WTC11 (cell line): Measurements from ENCODE around the gene JAZF1.

Experiments used
- PRRX2 ChIP-seq: fragments of 250-450 bp; sonication (Bioruptor Pico); IDR thresholded peaks from 2 replicates; pipeline ENCODE4 v1.8.0; 2021; ENCODE audit warnings: mild to moderate bottlenecking
- RELA ChIP-seq: sonication (generic); formaldehyde crosslinking; IDR thresholded peaks from 2 replicates; pipeline ENCODE4 v1.8.1; 2022; ENCODE audit warnings: missing genetic modification reagents, mild to moderate bottlenecking, borderline replicate concordance
- SP1 ChIP-seq: sonication (generic); formaldehyde crosslinking; conservative IDR thresholded peaks from 2 replicates; pipeline ENCODE4 v1.8.1; 2022; ENCODE audit warnings: missing genetic modification reagents
- ZNF121 ChIP-seq: sonication (generic); formaldehyde crosslinking; IDR thresholded peaks from 2 replicates; pipeline ENCODE4 v1.8.0; 2023; ENCODE audit warnings: missing genetic modification reagents
- TF ChIP-seq, protein P1 (sequence below): fragments of 200-600 bp; IDR thresholded peaks from 2 replicates; pipeline ENCODE4 v1.8.0; 2022; ENCODE audit warnings: antibody characterized with exemption
- TF ChIP-seq, protein P2 (sequence below): sonication (generic); formaldehyde crosslinking; IDR thresholded peaks from 2 replicates; pipeline ENCODE4 v1.8.0; 2023; ENCODE audit warnings: missing genetic modification reagents, mild to moderate bottlenecking, borderline replicate concordance

DNA sequence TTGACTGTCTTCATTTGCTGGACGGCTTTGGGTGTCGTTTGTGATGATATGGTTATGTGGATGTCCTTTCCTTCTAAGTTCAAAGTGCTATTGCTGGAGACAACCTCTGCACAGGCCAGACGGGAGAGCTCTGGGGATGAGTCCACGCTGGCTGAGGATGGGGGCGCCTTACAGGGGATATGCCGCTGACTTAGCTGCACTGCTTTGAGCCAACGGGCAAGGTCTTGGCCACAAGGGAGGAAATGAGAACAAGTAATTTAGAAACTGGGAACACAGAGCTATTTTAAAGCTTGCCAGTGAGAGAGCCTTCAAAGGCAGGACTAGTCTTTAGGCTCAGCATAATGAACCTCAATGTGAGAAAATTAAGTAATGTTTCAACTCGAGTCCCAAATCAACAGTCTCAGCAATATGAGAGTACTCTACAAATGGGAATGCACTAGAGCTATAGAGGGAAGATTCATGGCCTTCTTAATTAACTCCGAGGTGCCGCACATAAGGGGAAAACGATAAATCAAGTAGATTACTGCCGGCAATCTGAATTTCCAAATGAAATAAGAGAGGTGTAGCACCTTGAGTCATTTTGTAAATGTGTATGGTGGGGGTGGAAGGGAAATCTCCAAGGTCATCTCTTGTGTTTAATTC, 209.3 kb downstream of the JAZF1 start:
- TF ChIP-seq, protein P1, sequence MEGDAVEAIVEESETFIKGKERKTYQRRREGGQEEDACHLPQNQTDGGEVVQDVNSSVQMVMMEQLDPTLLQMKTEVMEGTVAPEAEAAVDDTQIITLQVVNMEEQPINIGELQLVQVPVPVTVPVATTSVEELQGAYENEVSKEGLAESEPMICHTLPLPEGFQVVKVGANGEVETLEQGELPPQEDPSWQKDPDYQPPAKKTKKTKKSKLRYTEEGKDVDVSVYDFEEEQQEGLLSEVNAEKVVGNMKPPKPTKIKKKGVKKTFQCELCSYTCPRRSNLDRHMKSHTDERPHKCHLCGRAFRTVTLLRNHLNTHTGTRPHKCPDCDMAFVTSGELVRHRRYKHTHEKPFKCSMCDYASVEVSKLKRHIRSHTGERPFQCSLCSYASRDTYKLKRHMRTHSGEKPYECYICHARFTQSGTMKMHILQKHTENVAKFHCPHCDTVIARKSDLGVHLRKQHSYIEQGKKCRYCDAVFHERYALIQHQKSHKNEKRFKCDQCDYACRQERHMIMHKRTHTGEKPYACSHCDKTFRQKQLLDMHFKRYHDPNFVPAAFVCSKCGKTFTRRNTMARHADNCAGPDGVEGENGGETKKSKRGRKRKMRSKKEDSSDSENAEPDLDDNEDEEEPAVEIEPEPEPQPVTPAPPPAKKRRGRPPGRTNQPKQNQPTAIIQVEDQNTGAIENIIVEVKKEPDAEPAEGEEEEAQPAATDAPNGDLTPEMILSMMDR: no peak
- TF ChIP-seq ZNF121: no peak
- TF ChIP-seq SP1: no peak
- TF ChIP-seq, protein P2, sequence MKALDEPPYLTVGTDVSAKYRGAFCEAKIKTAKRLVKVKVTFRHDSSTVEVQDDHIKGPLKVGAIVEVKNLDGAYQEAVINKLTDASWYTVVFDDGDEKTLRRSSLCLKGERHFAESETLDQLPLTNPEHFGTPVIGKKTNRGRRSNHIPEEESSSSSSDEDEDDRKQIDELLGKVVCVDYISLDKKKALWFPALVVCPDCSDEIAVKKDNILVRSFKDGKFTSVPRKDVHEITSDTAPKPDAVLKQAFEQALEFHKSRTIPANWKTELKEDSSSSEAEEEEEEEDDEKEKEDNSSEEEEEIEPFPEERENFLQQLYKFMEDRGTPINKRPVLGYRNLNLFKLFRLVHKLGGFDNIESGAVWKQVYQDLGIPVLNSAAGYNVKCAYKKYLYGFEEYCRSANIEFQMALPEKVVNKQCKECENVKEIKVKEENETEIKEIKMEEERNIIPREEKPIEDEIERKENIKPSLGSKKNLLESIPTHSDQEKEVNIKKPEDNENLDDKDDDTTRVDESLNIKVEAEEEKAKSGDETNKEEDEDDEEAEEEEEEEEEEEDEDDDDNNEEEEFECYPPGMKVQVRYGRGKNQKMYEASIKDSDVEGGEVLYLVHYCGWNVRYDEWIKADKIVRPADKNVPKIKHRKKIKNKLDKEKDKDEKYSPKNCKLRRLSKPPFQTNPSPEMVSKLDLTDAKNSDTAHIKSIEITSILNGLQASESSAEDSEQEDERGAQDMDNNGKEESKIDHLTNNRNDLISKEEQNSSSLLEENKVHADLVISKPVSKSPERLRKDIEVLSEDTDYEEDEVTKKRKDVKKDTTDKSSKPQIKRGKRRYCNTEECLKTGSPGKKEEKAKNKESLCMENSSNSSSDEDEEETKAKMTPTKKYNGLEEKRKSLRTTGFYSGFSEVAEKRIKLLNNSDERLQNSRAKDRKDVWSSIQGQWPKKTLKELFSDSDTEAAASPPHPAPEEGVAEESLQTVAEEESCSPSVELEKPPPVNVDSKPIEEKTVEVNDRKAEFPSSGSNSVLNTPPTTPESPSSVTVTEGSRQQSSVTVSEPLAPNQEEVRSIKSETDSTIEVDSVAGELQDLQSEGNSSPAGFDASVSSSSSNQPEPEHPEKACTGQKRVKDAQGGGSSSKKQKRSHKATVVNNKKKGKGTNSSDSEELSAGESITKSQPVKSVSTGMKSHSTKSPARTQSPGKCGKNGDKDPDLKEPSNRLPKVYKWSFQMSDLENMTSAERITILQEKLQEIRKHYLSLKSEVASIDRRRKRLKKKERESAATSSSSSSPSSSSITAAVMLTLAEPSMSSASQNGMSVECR (CRISPR knock-in tag): no peak
- no peak for TF ChIP-seq PRRX2 (CRISPR knock-in tag)
- TF ChIP-seq RELA: no peak
